HepG2 (cell line): ENCODE data around the gene RBM26. TPM values are rescaled to one million over a fixed set of nuclear protein-coding genes. Genes with fewer than 3 reads are reported as not detected.

Experiments used
- DMTF1 ChIP-seq: sonication (generic); formaldehyde crosslinking; IDR thresholded peaks from 2 replicates; pipeline ENCODE4 v1.4.0; 2020; ENCODE audit warnings: mild to moderate bottlenecking, missing genetic modification reagents
- EED ChIP-seq: sonication (generic); formaldehyde crosslinking; IDR thresholded peaks from 2 replicates; pipeline ENCODE4 v1.5.0; 2020; ENCODE audit warnings: mild to moderate bottlenecking, missing genetic modification reagents
- GMEB1 ChIP-seq: sonication (generic); formaldehyde crosslinking; IDR thresholded peaks from 2 replicates; pipeline ENCODE4 v1.5.1; 2020; ENCODE audit warnings: missing genetic modification reagents, mild to moderate bottlenecking, borderline replicate concordance
- HBP1 ChIP-seq: IDR thresholded peaks from 2 replicates; pipeline ENCODE4 v1.6.1; 2016; ENCODE audit warnings: low read depth, control low read depth
- HINFP ChIP-seq: sonication (generic); formaldehyde crosslinking; IDR thresholded peaks from 2 replicates; pipeline ENCODE4 v1.4.0; 2020; ENCODE audit warnings: low read depth, mild to moderate bottlenecking, missing genetic modification reagents
- LBX2 ChIP-seq: sonication (generic); formaldehyde crosslinking; IDR thresholded peaks from 2 replicates; pipeline ENCODE4 v1.5.0; 2020; ENCODE audit warnings: missing genetic modification reagents, mild to moderate bottlenecking, borderline replicate concordance
- MAFK ChIP-seq, 2 experiments: IDR thresholded peaks in 1 of 2; conservative IDR thresholded peaks in 1 of 2; 2 replicates each; pipeline ENCODE4 v1.6.1; 2011; ENCODE audit warnings: improper control_type of control experiment in 2 of 2, low read length in 2 of 2
- MED13 ChIP-seq: sonication (generic); formaldehyde crosslinking; IDR thresholded peaks from 2 replicates; pipeline ENCODE4 v1.5.0; 2020; ENCODE audit warnings: missing genetic modification reagents
- NR2F2 ChIP-seq: IDR thresholded peaks from 2 replicates; pipeline ENCODE4 v1.6.1; 2012; ENCODE audit warnings: low read depth, inconsistent platforms, borderline replicate concordance
- SOX5 ChIP-seq: IDR thresholded peaks from 2 replicates; pipeline ENCODE4 v1.6.1; 2016; ENCODE audit warnings: borderline replicate concordance
- TEF ChIP-seq: sonication (generic); formaldehyde crosslinking; IDR thresholded peaks from 2 replicates; pipeline ENCODE4 v1.5.0; 2020; ENCODE audit warnings: missing genetic modification reagents
- XBP1 ChIP-seq: sonication (generic); formaldehyde crosslinking; IDR thresholded peaks from 2 replicates; pipeline ENCODE4 v1.5.0; 2020; ENCODE audit warnings: missing genetic modification reagents
- ZBTB10 ChIP-seq: sonication (generic); formaldehyde crosslinking; IDR thresholded peaks from 2 replicates; pipeline ENCODE4 v1.4.0; 2020; ENCODE audit warnings: missing genetic modification reagents, borderline replicate concordance
- ZBTB42 ChIP-seq: sonication (generic); formaldehyde crosslinking; IDR thresholded peaks from 2 replicates; pipeline ENCODE4 v1.5.0; 2020; ENCODE audit warnings: mild to moderate bottlenecking, missing genetic modification reagents
- ZKSCAN5 ChIP-seq: sonication (generic); formaldehyde crosslinking; IDR thresholded peaks from 2 replicates; pipeline ENCODE4 v1.5.1; 2020; ENCODE audit warnings: mild to moderate bottlenecking, missing genetic modification reagents
- ZNF317 ChIP-seq: sonication (generic); formaldehyde crosslinking; IDR thresholded peaks from 2 replicates; pipeline ENCODE4 v1.5.0; 2020; ENCODE audit warnings: mild to moderate bottlenecking, missing genetic modification reagents
- ZNF350 ChIP-seq: sonication (generic); formaldehyde crosslinking; IDR thresholded peaks from 2 replicates; pipeline ENCODE4 v1.4.0; 2020; ENCODE audit warnings: mild to moderate bottlenecking, low read depth, missing genetic modification reagents, borderline replicate concordance
- ZNF557 ChIP-seq: sonication (generic); formaldehyde crosslinking; IDR thresholded peaks from 2 replicates; pipeline ENCODE4 v1.4.0; 2020; ENCODE audit warnings: missing genetic modification reagents
- polyA plus RNA-seq, 8 experiments: library from polyadenylated mRNA; depleted of rRNA in 3 of 8; stranded (reverse) in 7 of 8; unstranded in 1 of 8; fragments of >200 nt; fragmentation: Illumina TruSeq in 4 of 8; extraction: Trizol in 4 of 8; gene quantifications; 2 replicates each; pipeline versions ENCODE4 v1.2.1 to v1.2.3, GENCODE V29; 2011 to 2016; ENCODE audit warnings: low read depth in 4 of 8, missing spikeins in 1 of 8, mixed read lengths in 1 of 8; ENCODE audit not compliant: insufficient read depth in 1 of 8
- total RNA-seq, 5 experiments: library from RNA; depleted of rRNA; stranded (reverse); fragments of >200 nt; fragmentation: Illumina TruSeq; extraction: Trizol; gene quantifications; 2 replicates each; pipeline ENCODE4 v1.2.3, GENCODE V29; 2016; ENCODE audit warnings: low read depth in 1 of 5

RBM26 gene
- total and polyA plus RNA-seq, 2 of the 13 experiments (the other 11 are each of a cell fraction or from before 2014, with no cell fraction given), result 19.4 to 34.4 TPM

GRCh38 chr13:79393564-79394249 lies 12.3 kb downstream of the RBM26 start (continued):
- TF ChIP-seq XBP1 (CRISPR knock-in tag) (no peak), DMTF1 (no peak), MAFK (conservative IDR thresholded peaks at IDR 0.05 in 1 of 2, IDR thresholded peaks at IDR 0.05 in 1 of 2; ENCODE audit: low read length in 2 of 2) (no peak), ZNF557 (CRISPR knock-in tag) (no peak), HINFP (no peak), HBP1 (CRISPR knock-in tag) (no peak), ZNF350 (no peak), ZBTB10 (peak; percentile 50; the same call in 1 of the 2 replicates), ZKSCAN5 (CRISPR knock-in tag) (no peak), LBX2 (CRISPR knock-in tag) (no peak), ZNF317 (CRISPR knock-in tag) (no peak; the same call in none of the 2 replicates), GMEB1 (CRISPR knock-in tag) (no peak), ZBTB42 (CRISPR knock-in tag) (no peak), EED (CRISPR knock-in tag) (no peak), MED13 (CRISPR knock-in tag) (no peak), SOX5 (CRISPR knock-in tag) (peak; percentile 87; the same call in 1 of the 2 replicates), NR2F2 (no peak), TEF (CRISPR knock-in tag) (no peak)
